GM18870 (cell line): ENCODE data around the gene PDE7B.

Source experiments
- ATAC-seq: cut with Tn5 transposase; IDR thresholded peaks from one replicate; pipeline ENCODE4 v1.9.1; 2021; ENCODE audit warnings: moderate library complexity; ENCODE audit not compliant: unreplicated experiment

Gene PDE7B

GRCh38 chr6:135851442-135852271, at the start of gene PDE7B:
Gene PDE7B (plus strand): TSS chr6:135851701.
- peak; percentile 85 for ATAC-seq

GRCh38 chr6:135801755-135802465, 49.6 kb upstream of the PDE7B start:
- ATAC-seq = no peak

- ATAC-seq = no peak
Observed at GRCh38 chr6:135810486-135810885, 41.0 kb upstream of the PDE7B start.

- ATAC-seq = no peak
Observed at GRCh38 chr6:135811170-135811569, 40.3 kb upstream of the PDE7B start.

- ATAC-seq = no peak
Observed at GRCh38 chr6:135811644-135812526, 39.6 kb upstream of the PDE7B start.

DNA sequence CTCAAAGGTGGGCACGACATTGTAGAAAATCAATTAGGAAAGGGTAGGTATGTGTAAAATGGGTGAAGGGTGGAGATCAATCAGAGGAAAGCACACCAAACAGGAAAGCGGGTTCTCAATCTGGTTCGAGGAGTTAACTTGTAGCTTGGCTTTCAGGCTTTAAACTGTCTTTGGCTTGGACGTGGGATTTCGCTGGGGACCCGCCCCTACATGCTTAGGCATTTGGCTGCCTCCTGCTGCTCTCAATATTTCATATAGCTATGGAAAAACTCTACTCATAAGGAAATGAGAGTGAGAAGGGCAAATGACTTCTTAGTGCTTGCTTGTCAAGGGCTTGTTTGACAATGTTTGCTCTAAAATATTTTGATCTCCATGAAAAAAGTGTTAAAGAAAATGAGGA, 38.1 kb upstream of the PDE7B start:
- ATAC-seq = no peak

DNA sequence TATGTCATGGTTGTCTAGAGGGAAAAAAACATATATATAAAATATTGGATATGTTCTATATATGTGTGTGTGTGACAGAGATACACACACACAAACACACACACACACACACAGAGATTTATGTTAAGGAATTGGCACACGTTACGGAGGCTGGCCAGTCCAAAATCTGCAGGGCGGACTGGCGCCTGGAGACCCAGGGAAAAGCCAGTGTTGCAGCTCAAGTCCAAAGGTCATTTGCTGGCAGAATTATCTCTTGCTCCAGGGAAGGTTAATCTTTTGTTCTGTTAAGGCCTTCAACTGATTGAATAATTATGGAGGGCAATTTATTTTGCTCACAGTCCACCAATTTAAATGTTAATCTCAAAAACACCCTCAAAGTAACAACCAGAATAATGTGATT, 37.5 kb upstream of the PDE7B start:
- no peak for ATAC-seq

DNA sequence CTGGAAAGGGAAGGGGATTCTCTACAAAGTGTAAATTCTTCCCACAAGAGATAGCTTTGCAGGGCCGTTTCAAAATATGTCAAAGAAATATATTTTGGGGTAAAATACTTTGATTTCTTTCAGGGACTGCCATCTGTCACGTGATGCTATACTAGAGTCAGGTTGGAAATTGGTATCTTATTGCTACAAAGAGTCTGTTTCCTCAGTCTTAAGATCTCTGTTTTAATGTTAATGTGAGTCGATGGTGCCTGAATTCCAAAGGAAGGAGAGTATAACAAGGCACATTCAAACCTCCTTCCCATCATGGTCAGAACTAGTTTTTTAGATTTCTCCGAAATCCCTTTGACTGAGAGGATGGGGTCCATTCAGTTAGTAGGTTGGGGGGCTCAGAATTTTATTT, 36.3 kb upstream of the PDE7B start:
- ATAC-seq = no peak

- ATAC-seq = no peak
Observed at GRCh38 chr6:135817035-135817434, 34.5 kb upstream of the PDE7B start.

DNA sequence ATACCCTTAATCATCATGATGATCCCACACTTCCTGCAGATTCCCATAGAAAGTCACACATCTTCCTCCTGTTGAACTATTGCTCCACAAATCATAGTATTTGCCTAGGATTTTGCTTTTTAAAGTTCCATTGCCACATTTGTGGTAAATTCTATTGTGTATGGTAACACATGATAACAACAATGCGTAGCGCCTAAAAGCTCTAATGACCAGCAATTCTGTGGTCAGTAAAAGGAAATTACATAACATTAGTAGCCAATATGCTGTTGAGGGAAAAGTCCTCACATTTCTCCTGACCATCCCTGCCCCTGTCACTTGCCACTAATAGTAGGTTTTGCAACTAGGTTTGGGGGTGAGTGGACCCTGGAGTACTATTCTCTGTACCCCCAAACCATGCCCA, 31.8 kb upstream of the PDE7B start:
- ATAC-seq = no peak

- no peak for ATAC-seq
Observed at GRCh38 chr6:135820340-135820739, 31.2 kb upstream of the PDE7B start.

- ATAC-seq = no peak
Observed at GRCh38 chr6:135823851-135824250, 27.6 kb upstream of the PDE7B start.

DNA sequence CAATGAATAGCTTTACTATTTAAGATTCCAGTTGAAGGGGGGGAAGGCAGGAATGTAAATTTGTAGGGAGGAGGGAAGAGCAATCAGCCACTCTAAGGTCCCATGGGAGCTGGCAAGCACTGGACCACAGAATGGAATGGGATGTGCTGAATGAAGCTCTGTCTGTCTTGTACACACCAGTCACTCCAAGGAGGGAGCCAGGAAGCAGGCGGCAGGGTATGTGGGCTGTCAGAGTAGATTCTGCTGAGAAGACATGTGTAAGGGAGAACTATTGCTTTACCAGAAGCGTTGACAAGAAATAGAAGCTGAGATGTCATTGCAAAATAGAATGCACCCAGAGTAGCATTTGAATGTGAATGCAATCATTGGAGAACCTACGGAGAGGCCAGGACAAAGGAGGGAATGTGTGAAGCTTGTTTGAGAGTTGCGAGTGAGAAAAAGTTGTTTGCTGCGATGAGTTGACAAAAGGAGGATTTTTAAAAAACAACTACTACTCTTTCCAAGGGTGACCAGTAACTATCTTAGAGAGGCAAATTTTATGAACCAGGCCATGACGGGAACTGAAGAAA, 25.2 kb upstream of the PDE7B start:
- ATAC-seq = no peak

- ATAC-seq = no peak
Observed at GRCh38 chr6:135828021-135828420, 23.5 kb upstream of the PDE7B start.

DNA sequence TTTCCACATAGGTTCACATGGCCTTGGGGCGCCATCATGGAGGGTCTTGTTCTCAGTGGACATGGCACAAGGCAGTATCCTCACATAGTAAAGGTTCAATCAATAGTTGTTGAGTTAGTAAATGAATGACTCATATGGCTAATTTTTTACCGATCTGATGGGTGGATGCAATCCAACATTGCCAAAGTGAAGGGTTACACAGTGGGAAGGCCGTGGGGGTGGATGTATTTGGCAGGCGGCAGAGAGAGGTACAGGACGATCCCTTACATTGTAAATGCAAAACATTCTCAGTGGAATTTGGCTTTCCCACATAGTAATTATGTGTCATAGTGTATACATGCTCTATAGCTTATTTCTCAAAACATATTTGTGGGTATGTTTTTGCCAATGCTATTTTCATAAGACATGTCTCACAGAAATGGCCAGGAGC, 21.0 kb upstream of the PDE7B start:
- ATAC-seq = no peak

DNA sequence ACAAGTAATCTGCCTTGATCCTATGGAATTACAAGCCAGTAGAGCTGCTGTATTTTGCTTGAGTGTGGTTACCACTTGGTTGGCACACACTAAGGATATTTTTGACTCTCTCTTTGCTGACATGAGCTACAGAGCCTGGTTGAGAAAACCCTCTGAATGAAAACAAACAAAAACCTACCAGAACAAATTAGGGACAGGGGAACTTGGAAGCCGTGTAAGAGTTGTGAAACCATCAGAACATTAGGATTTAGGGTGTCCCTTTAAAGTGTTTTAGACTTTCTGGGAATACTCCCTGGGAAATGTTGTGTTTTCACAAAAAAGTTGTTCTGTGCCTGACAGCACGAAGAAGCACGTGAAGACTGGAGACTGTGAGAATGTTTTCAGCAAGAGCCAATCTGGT, 20.5 kb upstream of the PDE7B start:
- no peak for ATAC-seq

GRCh38 chr6:135832166-135832565, 19.3 kb upstream of the PDE7B start:
- ATAC-seq = no peak

- no peak for ATAC-seq
Observed at GRCh38 chr6:135833771-135834170, 17.7 kb upstream of the PDE7B start.

DNA sequence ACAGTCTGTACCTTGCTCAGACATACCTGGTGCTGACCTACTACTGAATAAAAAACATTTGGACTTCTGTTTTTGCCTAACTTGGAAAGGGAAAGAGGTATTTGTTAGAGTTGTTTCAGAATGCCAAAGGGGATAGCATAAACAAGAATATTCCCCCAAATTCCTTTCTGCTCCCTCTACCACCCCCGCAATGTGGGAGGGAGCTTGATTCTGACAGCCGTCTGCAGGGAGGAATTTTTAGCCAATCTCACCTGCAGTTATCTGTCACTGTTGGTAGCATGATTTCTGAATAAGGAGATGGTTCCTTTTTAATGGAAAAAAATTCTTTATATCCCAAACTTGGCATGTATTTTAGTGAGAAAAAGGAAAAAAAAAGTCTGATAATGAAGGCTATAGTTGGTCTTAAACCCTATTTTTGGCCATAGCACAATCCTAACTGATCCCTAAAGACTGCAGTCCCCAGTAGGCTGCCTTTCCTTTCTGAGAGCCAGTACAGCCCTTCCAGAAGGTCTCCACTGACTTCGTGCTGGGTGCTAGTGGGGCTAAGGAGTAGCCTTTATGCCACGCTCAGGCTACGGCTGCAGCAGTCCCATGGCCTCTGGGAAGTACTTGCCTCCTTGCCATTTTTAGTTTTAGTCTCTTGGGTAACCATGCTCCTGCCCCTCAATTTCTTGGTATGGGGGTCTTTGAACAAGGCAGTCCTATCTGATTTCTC, 13.6 kb upstream of the PDE7B start:
- no peak for ATAC-seq

DNA sequence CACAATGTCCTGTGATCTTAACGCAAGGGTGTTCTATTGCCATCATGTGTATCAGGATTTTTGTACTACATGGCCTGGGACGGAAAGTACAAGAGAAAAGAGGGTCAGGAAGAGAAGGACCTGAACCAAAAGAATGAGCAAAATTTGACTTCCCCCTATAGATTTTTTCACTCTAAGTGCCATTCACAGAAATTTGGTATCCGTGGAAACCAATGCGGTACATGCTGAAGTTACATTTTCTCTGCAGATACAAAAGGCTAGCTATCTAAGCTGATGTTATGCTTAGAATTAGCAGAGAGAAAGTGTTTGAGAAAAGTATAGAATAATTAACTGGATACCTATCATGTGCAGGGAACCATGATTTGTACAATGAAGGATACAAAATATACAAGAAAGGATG, 12.4 kb upstream of the PDE7B start:
- ATAC-seq = no peak
